Measurements from ENCODE around the gene FHL5.

Gene FHL5

DNA sequence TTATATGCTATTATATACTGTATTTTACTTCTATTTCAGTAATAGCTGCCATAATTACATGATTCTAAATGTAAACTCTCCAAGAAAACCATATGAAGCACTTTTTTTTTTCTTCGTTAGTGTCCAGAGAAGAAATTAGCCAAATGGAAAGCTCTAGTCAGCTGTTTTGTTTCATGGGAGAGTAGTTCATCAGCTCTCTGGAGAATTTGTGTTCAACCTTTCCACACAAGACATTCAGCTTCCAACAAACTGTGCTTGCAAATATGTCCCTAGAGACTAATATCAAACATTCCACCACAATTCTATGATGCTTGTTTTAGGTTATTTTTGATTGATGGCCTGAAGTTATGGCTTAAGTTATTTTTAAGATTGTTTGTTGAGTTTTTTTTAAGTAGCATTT, 19.5 kb downstream of the FHL5 start:
- no peaks in the 10 kb centered on the region for H3K9me3 ChIP-seq (ENCODE audit: control insufficient read depth, insufficient read depth, low read length)
- no peaks in the 10 kb centered on the region for H3K4me1 ChIP-seq (ENCODE audit: control insufficient read depth, low read length)
- no peaks in the 10 kb centered on the region for H3K36me3 ChIP-seq (ENCODE audit: control insufficient read depth, low read length)
- H3K9me2 ChIP-seq (replicated peaks; ENCODE audit: control insufficient read depth, low read length): no peaks in the 10 kb centered on the region
- TF ChIP-seq, protein P1, sequence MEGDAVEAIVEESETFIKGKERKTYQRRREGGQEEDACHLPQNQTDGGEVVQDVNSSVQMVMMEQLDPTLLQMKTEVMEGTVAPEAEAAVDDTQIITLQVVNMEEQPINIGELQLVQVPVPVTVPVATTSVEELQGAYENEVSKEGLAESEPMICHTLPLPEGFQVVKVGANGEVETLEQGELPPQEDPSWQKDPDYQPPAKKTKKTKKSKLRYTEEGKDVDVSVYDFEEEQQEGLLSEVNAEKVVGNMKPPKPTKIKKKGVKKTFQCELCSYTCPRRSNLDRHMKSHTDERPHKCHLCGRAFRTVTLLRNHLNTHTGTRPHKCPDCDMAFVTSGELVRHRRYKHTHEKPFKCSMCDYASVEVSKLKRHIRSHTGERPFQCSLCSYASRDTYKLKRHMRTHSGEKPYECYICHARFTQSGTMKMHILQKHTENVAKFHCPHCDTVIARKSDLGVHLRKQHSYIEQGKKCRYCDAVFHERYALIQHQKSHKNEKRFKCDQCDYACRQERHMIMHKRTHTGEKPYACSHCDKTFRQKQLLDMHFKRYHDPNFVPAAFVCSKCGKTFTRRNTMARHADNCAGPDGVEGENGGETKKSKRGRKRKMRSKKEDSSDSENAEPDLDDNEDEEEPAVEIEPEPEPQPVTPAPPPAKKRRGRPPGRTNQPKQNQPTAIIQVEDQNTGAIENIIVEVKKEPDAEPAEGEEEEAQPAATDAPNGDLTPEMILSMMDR (IDR thresholded peaks at IDR 0.05; ENCODE audit: low read depth, low read length, poor library complexity, severe bottlenecking): no peak
- no peak for TF ChIP-seq EZH2phosphoT487 (IDR thresholded peaks at IDR 0.05; ENCODE audit: borderline replicate concordance, low read length)
- H3F3A ChIP-seq (ENCODE audit: control insufficient read depth, insufficient read depth): no peaks in the 10 kb centered on the region
- no peak overlapping the region for H3K4me3 ChIP-seq (ENCODE audit: low read length)
- H4K20me1 ChIP-seq (ENCODE audit: control insufficient read depth, insufficient read depth, low read depth, low read length): no peaks in the 10 kb centered on the region
- H3K27me3 ChIP-seq (ENCODE audit: control insufficient read depth, low read length): peaks cover 12% of the 10 kb centered on the region; the same call in 1 of the 2 replicates
- H3K79me2 ChIP-seq (ENCODE audit: control insufficient read depth, low read length): no peaks in the 10 kb centered on the region
- H3K4me2 ChIP-seq (ENCODE audit: low read length): no peak overlapping the region
- H3K27ac ChIP-seq (ENCODE audit: low read depth, low read length): no peak overlapping the region

DNA sequence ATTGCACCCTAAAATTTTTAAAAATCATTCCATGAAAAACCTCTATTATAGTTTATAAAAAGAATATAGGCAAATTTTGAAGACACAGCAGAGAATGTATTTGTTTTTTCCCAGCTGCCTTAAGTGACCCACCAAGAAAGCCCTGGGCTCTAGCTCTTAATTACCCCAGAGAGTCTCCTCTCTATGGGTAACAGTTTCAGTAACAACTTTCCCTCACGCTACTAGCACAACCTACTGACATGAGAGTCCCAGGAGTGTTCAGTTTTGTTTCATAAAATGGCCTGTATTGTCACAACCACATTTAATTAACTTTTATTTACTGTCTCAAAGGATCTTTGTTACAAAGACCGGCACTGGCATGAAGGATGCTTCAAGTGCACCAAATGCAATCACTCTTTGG, 41.5 kb downstream of the FHL5 start:
- no peak overlapping the region for H3K27ac ChIP-seq (ENCODE audit: low read depth, low read length)
- no peak for TF ChIP-seq EZH2phosphoT487 (IDR thresholded peaks at IDR 0.05; ENCODE audit: borderline replicate concordance, low read length)
- TF ChIP-seq, protein P1 (IDR thresholded peaks at IDR 0.05; ENCODE audit: low read depth, low read length, poor library complexity, severe bottlenecking): no peak
- no peaks in the 10 kb centered on the region for H3K9me3 ChIP-seq (ENCODE audit: control insufficient read depth, insufficient read depth, low read length)

DNA sequence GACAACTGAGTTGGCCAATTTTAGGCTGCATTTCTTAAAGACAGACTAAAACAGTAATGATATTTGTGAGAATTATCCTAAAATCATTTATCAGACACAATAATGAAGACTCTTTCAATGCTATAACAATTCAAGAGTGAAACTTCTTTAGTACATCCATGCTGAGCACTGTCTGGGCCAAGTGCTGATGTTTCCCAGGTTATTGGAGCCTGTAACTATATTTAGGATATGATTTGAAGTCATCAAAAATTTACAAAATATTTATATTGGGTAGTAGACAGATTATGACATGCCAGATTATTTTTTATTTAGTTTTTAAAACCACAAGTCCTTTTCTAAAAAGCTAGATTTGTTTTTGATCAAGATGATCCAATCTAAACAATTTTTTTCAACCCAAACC, 45.1 kb downstream of the FHL5 start:
- Histone ChIP-seq H3K4me3 (ENCODE audit: low read length) (no peak overlapping the region), H3F3A (ENCODE audit: control insufficient read depth, insufficient read depth) (no peaks in the 10 kb centered on the region), H3K9me2 (replicated peaks; ENCODE audit: control insufficient read depth, low read length) (no peaks in the 10 kb centered on the region), H3K27me3 (ENCODE audit: control insufficient read depth, low read length) (peaks cover 8% of the 10 kb centered on the region), H3K27ac (ENCODE audit: low read depth, low read length) (no peak overlapping the region), H3K4me2 (ENCODE audit: low read length) (no peak overlapping the region), H3K9me3 (ENCODE audit: control insufficient read depth, insufficient read depth, low read length) (no peaks in the 10 kb centered on the region), H3K79me2 (ENCODE audit: control insufficient read depth, low read length) (no peaks in the 10 kb centered on the region), H3K4me1 (ENCODE audit: control insufficient read depth, low read length) (peaks cover 30% of the 10 kb centered on the region), H4K20me1 (ENCODE audit: control insufficient read depth, insufficient read depth, low read depth, low read length) (no peaks in the 10 kb centered on the region), H3K36me3 (ENCODE audit: control insufficient read depth, low read length) (no peaks in the 10 kb centered on the region)
- TF ChIP-seq EZH2phosphoT487 (IDR thresholded peaks at IDR 0.05; ENCODE audit: borderline replicate concordance, low read length): no peak
- TF ChIP-seq, protein P1 (IDR thresholded peaks at IDR 0.05; ENCODE audit: low read depth, low read length, poor library complexity, severe bottlenecking): no peak

More for the DNA sequence above, 41.5 kb downstream of the FHL5 start:
- H3F3A ChIP-seq (ENCODE audit: control insufficient read depth, insufficient read depth): no peaks in the 10 kb centered on the region
- H3K27me3 ChIP-seq (ENCODE audit: control insufficient read depth, low read length): peaks cover 10% of the 10 kb centered on the region
- H3K9me2 ChIP-seq (replicated peaks; ENCODE audit: control insufficient read depth, low read length): no peaks in the 10 kb centered on the region
- H3K36me3 ChIP-seq (ENCODE audit: control insufficient read depth, low read length): no peaks in the 10 kb centered on the region
- H4K20me1 ChIP-seq (ENCODE audit: control insufficient read depth, insufficient read depth, low read depth, low read length): no peaks in the 10 kb centered on the region
- no peak overlapping the region for H3K4me3 ChIP-seq (ENCODE audit: low read length)
- H3K79me2 ChIP-seq (ENCODE audit: control insufficient read depth, low read length): no peaks in the 10 kb centered on the region
- H3K4me1 ChIP-seq (ENCODE audit: control insufficient read depth, low read length): peaks cover under 1% of the 10 kb centered on the region
- H3K4me2 ChIP-seq (ENCODE audit: low read length): no peak overlapping the region

All from DOHH2 (cell line).